Measurements from ENCODE around the gene A3GALT2. TPM values are rescaled to one million over a fixed set of nuclear protein-coding genes. Genes with fewer than 3 reads are reported as not detected.

A3GALT2 gene
- total RNA-seq, 1 experiment from 2014 or later = not detected

- no TSS peak for BruUV-seq (replicated peaks)
- Histone ChIP-seq H3K4me3 (ENCODE audit: low read depth in 2 of 2, low read length in 2 of 2) (no peak overlapping the region), H3K9me3 (ENCODE audit: control insufficient read depth, insufficient read depth, low read depth, low read length) (no peaks in the 10 kb centered on the region), H3K36me3 (ENCODE audit: control insufficient read depth, insufficient read depth, low read length) (no peaks in the 10 kb centered on the region), H3K4me1 (ENCODE audit: control insufficient read depth, insufficient read depth, low read length) (no peaks in the 10 kb centered on the region), H3K27me3 (ENCODE audit: control insufficient read depth, insufficient read depth, low read length) (no peaks in the 10 kb centered on the region), H3K27ac (ENCODE audit: low read length) (no peak overlapping the region)
- TF ChIP-seq TCF7L2 (IDR thresholded peaks at IDR 0.05; ENCODE audit: low read depth, low read length) (no peak), REST (IDR thresholded peaks at IDR 0.05; ENCODE audit: insufficient read depth in 1 of 2, low read depth in 2 of 2, low read length in 1 of 2) (no peak), SIN3A (IDR thresholded peaks at IDR 0.05; ENCODE audit: borderline replicate concordance, insufficient read depth, low read depth, low read length) (no peak), POLR2AphosphoS5 (IDR thresholded peaks at IDR 0.05; ENCODE audit: low read depth, low read length) (no peak)
- TF ChIP-seq, protein P1, sequence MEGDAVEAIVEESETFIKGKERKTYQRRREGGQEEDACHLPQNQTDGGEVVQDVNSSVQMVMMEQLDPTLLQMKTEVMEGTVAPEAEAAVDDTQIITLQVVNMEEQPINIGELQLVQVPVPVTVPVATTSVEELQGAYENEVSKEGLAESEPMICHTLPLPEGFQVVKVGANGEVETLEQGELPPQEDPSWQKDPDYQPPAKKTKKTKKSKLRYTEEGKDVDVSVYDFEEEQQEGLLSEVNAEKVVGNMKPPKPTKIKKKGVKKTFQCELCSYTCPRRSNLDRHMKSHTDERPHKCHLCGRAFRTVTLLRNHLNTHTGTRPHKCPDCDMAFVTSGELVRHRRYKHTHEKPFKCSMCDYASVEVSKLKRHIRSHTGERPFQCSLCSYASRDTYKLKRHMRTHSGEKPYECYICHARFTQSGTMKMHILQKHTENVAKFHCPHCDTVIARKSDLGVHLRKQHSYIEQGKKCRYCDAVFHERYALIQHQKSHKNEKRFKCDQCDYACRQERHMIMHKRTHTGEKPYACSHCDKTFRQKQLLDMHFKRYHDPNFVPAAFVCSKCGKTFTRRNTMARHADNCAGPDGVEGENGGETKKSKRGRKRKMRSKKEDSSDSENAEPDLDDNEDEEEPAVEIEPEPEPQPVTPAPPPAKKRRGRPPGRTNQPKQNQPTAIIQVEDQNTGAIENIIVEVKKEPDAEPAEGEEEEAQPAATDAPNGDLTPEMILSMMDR (IDR thresholded peaks at IDR 0.05) = no peak
- DNase-seq (ENCODE audit: low read depth, low spot score) (no peak), ATAC-seq (no peak)
- in situ Hi-C loops (cut with HindIII; ENCODE audit: low pct_unique_long_range_greater_than_20kb, low sequenced_read_pairs) (no loop called here), intact Hi-C loops (cut with micrococcal nuclease; ENCODE audit: unreplicated experiment) (no loop called here)
- ChIA-PET POLR2A (interaction anchor here (0.6 kb wide), 1 partner anchor 34 kb away, joined by 5 read pairs; no protein-coding TSS in a partner anchor), CTCF (no interaction called here)
These were observed 31.7 kb downstream of the A3GALT2 start for GRCh38 chr1:33288976-33289857.

DNA sequence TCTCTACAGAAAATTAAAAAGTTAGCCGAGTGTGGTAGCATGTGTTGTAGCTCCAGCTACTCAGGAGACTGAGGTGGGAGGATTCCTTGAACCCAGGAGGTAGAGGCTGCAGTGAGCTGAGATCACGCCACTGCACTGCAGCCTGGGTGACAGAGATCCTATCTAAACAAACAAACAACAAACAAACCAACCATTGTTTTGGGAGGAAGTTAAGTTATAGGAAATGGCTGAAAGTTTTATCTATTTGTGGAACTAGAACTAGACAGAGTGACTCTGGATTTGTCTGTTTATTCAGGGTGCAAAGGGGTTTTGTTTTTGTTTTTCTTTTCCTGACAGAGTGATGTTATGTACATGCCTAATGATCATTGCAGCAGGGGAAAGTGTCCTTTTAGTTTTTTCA, 33.6 kb downstream of the A3GALT2 start:
- DNase-seq (ENCODE audit: low read depth, low spot score) = no peak
- ChIA-PET POLR2A (no interaction called here), CTCF (no interaction called here)
- H3K27ac ChIP-seq (ENCODE audit: low read length) = no peak overlapping the region
- no peak for TF ChIP-seq REST (IDR thresholded peaks at IDR 0.05; ENCODE audit: insufficient read depth in 1 of 2, low read depth in 2 of 2, low read length in 1 of 2)
- TF ChIP-seq, protein P1 (IDR thresholded peaks at IDR 0.05) = no peak
- no peak for TF ChIP-seq SIN3A (IDR thresholded peaks at IDR 0.05; ENCODE audit: borderline replicate concordance, insufficient read depth, low read depth, low read length)
- in situ Hi-C loops (cut with HindIII; ENCODE audit: low pct_unique_long_range_greater_than_20kb, low sequenced_read_pairs) = no loop called here
- no peaks in the 10 kb centered on the region for H3K27me3 ChIP-seq (ENCODE audit: control insufficient read depth, insufficient read depth, low read length)
- ATAC-seq = no peak
- no peak overlapping the region for H3K4me3 ChIP-seq (ENCODE audit: low read depth in 2 of 2, low read length in 2 of 2)
- H3K4me1 ChIP-seq (ENCODE audit: control insufficient read depth, insufficient read depth, low read length) = no peaks in the 10 kb centered on the region
- BruUV-seq (replicated peaks) = no TSS peak
- H3K36me3 ChIP-seq (ENCODE audit: control insufficient read depth, insufficient read depth, low read length) = no peaks in the 10 kb centered on the region
- intact Hi-C loops (cut with micrococcal nuclease; ENCODE audit: unreplicated experiment) = no loop called here
- H3K9me3 ChIP-seq (ENCODE audit: control insufficient read depth, insufficient read depth, low read depth, low read length) = no peaks in the 10 kb centered on the region
